PC-9 (cell line): ENCODE results near the gene POU4F3.

Experiments
- CTCF ChIP-seq: fragments of 200-600 bp; sonication (generic); conservative IDR thresholded peaks from 2 replicates; pipeline ENCODE4 v1.6.1; 2017; ENCODE audit warnings: mixed run types, antibody characterized with exemption, mild to moderate bottlenecking, moderate library complexity
- EZH2 ChIP-seq: fragments of 200-600 bp; sonication (generic); IDR thresholded peaks from 2 replicates; pipeline ENCODE4 v1.8.0; 2017; ENCODE audit warnings: antibody characterized with exemption, low read depth

GRCh38 chr5:146365618-146366017 is 27.0 kb downstream of the POU4F3 start:
- TF ChIP-seq EZH2, result no peak
- TF ChIP-seq CTCF, result no peak
